HPDE6-E6E7 (cell line): Measurements from ENCODE around the gene ARF3.

Experiments used
- DNase-seq: peaks from one replicate; pipeline ENCODE4 v3.0.0; 2011; ENCODE audit warnings: missing footprints; ENCODE audit errors: extremely low spot score

Gene ARF3

DNA sequence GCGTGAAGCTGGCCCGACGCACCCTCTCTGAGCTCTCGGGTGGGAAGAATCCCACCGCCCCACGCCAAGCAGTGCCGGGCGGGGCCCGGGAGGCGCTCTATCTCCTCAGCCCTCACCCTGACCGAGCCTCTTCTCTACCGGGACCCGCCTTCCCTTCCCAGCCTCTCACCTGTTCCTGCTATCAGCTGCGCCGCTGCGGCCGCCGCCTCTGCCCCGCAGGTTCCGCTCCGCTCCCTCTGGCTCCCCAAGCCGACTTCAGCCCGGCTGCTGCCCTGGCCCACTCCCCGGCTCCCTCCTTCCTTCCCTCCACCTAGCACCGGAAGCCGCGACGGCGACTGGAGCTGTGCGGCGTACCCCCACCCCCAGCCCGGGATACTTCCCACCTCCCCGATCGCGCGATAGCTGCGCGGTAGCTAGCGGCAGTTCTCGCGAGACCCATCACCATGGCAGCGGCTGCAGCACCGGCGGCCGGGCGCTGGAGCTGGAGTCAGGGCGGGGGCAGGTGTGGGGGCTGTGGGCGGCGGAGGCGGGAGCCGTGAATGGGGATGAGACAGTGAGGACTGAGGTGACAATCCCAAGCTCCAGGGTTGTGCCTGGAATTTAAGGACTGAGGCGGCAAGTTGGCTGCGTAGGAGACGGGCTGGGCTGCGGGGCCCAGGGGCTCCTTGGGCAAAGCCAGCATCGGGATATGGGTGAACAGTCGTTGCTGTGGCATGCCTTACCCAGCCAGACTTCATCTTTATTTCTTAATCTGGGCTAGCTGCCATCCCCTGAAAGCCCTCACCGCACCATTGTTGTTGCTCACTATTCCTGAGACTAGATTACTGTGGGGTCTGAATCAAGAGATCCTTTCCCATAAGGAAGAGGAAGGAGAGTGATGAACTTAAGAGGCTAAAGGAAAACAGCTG, at the start of gene ARF3:
Gene ARF3, minus strand, starts transcription at position 347 of the 908 bp plus-strand sequence. CDS start 16,392 bp downstream, outside the sequence.
- DNase-seq, result peak; percentile 95

DNA sequence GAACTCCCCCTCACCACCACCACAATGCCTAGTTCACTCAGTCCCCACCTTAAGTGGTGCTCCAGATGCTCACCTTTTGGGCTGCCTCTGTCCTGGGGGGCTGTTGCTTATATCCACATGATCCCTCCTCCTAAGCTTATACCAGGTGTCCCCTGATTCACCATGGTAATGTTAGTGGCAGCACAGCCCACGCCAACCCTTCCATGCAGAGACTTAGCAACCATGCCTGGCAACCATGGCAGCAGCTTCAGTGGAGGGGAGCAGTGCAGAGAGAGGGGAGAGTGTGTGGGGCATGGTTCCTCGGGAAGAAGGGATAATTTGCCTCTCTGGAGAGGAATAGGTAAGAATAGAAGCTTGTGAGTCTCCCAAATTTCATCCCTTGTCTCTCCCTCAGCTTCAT, 43.1 kb upstream of the ARF3 start:
- no peak for DNase-seq

- DNase-seq, result peak; percentile 49
Measured at GRCh38 chr12:48999371-49000131, 42.3 kb upstream of the ARF3 start, which contains the start of gene DDN. DDN (minus strand) TSS chr12:48999375; CDS start chr12:48999287, 88 bp downstream.

DNA sequence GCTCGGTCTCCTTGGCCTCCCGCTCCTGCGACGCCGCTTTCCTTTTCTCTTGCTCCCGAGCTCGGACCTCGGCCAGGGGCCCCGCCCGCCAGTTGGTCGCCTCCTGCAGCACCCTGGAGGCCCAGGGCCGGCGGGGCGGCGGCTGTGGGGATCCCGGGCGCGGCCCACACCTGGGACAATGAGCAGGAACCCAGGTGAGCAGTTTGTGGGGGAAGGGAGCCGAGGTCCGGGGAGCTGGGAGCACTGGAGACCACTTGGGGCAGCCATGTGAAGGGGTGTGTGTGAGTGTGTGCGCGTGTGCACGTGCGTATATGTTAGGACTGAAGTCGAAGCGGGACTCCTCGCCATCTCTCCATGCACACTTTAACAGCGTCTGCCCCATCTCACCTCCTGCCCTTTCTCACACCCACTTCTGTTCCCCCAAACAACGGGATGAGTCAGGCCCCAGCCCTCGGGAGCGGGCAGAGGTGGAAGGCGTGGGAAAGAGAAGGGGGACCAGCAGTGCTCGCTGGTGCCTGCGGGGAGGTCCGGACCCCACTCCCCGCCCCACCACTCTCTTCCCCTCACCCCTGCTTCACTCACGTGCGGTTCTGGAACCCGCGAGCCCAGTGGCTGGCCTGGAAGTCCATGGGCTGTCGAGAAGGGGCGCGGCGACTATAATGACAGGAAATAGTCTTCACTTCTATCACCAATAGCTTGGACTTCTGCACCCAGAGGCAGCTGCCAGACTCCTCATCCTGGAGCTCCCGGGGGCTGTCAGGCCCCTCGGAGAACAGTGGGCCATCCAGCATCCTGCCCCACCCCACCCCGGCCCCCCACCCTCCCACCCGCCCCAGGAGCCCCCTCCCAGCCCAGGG, 41.4 kb upstream of the ARF3 start:
- no peak for DNase-seq

DNA sequence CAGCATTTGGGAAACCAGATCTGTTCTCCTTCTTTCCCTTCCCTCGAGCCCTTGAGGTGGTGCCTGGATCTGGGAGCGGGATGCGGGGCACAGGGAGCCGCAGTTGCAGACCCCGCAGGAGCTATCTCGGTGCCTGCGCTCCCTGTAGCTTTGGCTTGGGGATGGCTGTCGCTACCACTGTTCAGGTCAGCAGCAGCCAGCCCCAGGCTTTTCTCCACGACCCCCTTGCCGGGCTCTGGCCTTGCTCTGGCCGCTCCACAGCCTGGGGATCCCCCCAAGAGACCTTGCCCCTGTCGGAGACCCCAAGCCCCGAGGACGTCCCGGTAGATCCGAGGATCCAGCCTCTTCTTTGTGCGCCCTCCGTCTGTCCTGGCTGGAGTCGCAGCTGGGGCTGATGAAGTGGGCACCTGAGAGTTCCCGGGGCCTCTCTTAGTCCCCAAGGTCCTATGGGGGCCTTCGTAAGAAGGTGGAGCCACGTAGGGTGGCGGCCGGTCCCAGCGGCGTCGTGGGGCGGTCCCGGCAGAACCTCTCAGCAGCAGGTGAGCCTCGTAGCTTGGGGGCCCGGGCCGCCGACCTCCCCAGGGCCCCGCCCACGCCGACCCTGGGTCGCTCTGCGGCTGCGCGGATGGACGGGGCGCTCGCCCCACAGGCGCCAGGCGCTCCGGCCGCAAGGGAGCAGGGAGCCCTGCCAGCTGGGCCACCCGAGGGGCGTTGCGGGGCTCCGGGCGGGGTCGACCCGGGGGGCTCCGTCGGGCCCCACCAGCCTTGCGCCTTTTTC, 40.6 kb upstream of the ARF3 start:
- peak; percentile 55 for DNase-seq

- peak; percentile 70 for DNase-seq
Measured at GRCh38 chr12:48996794-48997718, 39.8 kb upstream of the ARF3 start.

DNA sequence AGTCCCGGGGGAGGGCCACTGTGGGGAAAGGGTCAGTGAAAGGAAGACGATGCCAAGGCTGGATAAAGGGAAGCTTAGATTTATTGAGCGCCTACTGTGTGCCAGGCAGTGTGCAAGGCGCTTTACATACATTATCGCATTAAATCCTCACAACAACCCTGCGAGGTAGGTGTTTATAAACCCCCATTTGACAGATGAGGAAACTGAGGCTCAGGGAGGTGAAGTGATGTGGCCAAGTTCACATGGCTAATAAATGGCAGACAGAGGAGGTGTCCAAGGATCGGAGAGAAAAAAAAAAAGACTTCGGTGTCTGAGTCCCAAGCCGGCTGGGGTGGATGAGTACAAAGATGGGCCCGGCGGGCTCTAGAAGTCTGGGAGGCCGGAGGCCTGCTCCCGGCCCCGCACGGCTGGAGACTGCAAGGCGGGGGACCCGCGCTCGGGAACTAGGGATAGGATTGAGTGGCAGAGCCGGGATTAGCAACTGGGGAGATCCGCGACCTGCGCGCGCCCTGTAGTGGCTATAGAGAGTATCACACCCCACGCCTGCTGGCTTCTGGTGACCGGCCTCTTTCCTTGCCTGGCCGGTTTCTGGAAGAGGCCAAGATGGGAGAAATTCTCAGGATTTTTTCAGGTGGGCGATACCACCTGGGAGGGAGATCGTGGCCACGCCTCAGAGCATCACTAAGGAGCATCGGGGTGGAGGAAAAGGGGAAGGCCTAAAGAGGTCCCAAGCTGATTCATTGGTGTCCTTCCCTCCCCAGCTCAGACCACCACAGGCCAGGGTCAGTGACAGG, 38.0 kb upstream of the ARF3 start:
- DNase-seq, result peak; percentile 96

DNA sequence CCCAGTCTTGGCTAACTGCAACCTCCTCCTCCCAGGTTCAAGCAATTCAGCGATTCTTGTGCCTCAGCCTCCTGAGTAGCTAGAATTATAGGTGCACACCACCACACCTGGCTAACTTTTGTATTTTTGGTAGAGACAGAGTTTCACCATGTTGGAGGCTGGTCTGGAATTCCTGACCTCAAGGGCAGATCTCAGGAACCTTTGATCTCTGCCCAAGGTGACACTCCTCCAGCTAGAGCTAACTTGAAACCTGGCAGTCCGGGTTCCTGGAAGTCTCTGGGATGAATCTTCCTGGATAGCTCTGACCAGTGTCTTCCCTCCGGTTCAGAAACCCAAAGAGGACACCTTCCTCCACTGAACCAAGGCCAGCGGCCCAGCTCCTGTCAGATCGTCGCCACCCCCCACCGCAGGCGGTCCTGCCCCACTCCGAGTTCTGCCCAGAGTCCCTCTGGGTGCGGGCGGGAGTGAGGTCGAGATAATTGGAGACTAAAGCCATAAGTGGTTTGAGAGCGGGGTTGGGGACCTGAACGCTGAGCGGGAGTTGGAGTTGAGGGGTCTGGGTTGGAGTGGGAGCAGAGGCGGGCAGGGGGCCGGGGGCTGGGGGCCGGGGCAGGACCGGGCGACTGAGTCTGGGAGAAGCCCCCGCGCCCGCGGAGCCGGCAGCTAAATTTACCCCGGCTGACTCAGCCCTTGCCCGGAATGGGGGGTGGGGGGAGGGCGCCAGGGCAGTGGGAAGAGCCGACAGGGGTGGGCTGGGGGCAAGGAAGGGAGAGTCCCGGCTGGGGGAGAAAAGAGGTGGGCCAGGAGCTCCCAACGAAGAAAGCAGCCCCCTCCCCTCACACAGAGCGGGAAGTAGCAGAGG, 37.2 kb upstream of the ARF3 start:
- DNase-seq, result no peak

- no peak for DNase-seq
Measured at GRCh38 chr12:48993787-48994186, 36.5 kb upstream of the ARF3 start.

- no peak for DNase-seq
Measured at GRCh38 chr12:48991247-48992050, 34.2 kb upstream of the ARF3 start.

DNA sequence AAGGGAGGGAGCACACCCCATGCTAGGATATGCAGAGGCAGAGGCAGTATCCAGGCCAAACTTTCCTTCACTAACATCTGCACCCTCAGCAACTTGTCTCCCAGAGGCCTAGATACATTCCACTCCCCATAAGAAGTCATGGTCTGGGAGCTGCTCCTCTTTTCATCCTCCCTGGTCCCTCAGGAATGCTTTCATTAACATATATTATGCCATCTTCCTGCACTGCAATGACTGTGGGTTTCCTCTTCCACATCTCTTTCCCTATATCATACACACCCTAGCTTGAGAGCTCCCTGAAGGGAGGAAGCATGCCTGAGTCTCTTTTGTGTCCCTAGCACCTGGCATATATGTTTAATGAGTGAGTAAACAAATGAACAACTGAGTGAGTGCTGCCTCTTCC, 33.3 kb upstream of the ARF3 start:
- DNase-seq, result no peak

- no peak for DNase-seq
Measured at GRCh38 chr12:48988030-48988649, 30.9 kb upstream of the ARF3 start.

DNA sequence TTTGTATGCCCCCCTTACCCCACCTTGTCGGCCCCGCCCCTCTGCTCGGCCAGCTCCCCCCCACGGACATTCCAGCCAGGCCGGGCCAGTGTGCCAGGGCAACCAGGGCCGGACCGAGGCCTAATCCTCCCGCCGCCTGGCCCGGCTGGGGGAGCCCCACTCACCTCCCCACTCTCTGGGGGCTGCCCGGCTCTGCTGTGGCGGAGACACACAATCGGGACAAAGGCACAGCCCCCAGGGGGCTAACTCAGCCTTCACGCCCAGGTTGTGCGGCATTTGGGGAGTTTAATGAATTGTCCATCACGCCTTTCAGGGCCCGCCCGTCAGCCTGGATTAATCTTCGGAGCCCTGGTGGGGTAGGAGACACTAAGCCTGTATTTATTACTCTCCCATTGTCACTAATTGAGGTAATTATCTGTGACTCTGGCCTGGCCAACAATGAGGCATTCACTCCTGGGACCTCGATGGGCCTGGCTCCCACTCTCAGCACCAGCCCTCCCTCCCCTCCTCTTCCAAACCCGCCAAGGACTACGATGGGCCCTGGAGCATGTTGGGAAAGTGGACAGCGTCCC, 29.5 kb upstream of the ARF3 start:
- no peak for DNase-seq

DNA sequence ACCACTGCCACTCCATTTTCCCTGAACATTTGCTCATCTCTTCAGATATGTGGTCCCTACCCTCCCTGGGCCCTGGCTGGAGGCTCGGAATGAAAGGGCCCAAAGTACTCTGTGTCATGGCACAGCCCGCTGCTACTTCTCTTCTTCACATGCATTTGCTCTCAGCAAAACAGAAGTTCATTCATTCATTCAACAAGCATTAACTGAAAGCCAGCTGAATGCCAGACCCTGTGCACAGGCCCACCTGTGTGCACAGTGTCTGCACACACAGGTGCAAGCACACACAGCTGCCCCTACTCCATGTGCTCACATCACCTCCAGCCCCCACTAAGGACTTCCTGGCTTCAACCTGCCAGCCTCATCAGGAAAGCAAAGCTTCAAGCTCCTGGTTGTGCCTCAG, 28.6 kb upstream of the ARF3 start:
- DNase-seq, result no peak

DNA sequence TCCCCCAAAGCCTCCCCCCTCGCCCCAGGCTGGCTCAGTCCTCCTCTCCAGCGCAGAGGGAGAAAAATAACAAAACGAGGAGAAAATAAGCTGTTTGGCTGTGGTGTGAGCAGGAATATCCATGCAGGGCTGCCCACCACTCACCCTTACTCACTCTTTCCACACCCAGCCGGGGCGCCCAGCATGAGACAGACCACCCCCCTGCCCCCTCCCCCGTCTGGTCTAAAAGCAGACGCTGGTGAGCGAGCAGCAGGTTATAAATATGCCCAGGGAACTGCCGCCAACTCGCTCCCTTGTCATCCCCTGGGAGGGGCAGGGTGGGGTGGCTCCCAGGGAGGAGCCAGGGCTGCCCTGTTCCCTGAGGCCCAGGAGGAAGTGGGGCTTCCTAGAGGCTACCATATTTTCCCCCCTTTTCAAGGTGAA, 28.2 kb upstream of the ARF3 start:
- no peak for DNase-seq

DNA sequence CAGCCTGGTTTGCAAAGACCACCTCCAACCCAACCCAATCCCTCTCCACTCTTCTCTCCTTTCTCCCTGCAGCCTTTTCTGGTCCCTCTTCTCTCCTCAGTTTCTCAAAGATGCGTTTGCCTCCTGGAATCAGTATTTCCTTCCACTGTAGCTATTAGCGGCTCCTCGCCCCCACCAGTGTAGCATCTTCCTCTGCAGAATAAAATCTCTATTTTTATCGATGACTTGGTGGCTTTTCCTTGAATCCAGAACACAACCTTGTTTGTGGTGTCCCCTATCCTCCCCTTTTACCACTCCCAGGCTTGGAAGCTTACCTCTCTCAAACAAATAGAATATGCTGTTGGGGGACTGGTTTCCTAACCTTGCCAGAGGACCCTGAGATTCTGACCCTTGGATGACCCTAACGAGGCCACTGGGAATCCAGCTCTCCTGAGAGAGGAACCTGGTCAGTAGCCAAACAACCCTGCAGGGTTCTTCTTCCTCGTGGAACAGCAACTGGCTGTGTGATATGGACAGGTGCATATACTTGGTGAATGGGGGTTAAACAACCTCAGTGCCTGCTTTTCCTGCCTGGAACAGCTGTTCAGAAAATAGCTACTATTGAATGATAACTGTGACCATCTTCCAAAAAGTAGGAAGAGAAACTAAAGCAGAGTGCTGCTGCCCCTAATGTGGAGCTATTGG, 25.3 kb upstream of the ARF3 start:
- DNase-seq, result no peak
